ENCODE measurements around the gene ITPRIPL2.

Gene ITPRIPL2

DNA sequence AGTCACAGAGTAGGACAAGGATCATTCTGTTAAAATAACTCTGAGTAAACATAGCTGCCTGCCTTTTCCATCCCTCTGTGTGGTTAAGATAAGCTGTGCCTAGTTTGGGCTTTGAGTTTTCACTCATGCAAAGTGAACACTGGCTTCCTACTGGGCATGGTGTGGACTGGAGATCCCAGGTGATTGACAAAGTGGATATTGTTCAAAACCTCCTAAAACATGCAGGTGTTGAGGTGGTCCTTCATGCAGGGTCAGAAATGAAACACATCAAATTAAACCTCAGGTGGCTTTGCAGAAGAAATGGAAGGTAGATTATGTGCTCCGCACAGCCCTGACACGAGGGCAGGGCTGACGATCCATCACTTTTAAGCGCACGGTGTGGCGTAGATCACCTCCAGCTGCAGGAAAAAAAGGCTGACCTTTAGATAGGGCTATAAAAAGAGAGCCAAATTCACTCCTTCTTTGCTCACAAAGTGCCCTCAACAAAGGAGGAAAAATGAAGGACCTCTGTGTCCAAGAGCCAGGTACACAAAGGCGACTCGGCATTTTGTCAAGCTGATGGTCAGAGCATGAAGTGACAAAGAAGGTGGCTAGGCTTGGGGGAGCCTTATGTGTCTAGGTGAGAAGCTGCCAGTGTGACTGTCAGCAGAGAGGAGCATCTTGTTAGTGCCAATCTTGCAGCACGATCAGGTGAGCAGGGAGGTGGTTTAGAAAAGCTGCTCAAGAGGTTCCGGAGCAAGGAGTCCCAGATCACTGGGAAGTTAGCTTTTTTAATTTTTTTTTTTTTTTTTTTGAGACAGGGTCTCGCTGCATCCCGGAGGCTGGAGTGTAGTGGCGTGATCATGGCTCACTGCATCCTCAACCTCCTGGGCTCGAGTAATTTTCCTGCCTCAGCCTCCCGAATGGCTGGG is 19.9 kb upstream of the ITPRIPL2 start:
- no peak for DNase-seq

DNA sequence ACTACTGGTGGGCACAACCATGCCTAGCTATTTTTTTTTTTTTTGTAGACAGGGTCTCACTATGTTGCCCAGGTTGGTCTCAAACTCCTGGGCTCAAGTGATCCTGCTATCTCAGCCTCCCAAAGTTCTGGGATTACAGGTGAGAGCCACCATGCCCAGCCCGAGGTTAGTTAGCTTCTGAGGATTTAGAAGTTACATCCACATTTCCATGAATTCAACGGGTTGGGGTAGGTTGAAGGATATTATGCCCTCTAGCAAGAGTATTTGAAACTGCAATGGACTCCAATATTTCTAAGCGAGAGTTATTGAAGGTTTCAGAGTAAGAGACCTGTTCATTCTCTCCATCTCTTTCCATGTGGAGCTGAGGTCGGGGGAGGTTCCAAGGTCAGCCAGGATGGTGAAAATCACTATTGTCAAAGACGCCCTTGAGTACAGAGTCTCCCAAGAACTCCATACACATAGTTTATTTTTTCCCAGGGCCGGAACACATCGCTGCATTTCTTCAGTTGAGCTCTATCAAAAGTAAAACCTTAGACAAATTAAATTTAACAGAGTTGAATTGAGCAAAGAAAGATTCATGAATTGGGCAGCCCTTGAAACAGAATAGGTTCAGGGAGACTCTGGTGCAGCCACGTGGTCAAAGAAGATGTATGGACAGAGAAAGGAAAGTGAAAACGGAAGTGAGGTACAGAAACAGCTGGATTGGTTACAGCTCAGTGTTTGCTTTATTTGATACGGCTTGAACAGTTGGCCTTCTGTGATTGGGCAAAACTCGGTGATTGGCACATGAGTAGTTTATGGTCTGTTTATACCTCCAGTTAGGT is 19.0 kb upstream of the ITPRIPL2 start:
- peak; percentile 40 for DNase-seq

DNA sequence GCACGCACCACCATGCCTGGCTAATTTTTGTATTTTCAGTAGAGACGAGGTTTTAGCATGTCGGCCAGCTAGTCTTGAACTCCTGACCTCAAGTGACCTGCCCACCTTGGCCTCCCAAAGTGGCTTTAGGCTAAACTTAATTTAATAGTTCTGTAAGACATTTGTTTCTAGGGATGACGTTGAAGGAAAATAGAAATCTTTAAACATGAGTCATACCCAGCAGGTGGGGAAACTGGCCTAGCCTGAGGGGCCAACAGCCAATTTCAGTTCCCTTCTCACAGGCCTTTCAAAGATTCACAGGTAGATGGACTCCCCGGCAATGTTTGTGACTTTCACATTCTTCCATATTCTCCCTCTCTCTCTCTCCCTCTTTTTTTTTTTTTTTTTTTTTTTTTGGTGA is 18.1 kb upstream of the ITPRIPL2 start:
- no peak for DNase-seq

DNA sequence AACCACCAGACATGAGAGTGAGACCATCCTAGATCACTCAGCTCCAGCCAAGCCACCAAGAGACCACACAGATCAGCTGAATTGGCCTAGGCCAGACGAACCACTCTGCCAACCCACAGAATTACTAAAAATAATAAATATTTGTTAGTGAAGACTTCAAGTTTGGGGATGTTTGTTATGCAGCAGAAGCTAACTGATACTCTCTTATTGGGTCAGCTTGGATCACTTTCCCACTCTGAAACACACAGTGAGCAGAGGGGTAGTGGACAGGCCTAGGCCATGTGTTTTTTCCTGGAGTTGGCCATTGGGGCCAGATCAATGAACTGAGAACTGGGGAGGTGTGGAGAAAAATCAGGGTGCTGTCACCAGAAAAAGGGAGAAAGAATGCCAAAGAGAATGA is 15.6 kb upstream of the ITPRIPL2 start:
- DNase-seq = no peak

DNA sequence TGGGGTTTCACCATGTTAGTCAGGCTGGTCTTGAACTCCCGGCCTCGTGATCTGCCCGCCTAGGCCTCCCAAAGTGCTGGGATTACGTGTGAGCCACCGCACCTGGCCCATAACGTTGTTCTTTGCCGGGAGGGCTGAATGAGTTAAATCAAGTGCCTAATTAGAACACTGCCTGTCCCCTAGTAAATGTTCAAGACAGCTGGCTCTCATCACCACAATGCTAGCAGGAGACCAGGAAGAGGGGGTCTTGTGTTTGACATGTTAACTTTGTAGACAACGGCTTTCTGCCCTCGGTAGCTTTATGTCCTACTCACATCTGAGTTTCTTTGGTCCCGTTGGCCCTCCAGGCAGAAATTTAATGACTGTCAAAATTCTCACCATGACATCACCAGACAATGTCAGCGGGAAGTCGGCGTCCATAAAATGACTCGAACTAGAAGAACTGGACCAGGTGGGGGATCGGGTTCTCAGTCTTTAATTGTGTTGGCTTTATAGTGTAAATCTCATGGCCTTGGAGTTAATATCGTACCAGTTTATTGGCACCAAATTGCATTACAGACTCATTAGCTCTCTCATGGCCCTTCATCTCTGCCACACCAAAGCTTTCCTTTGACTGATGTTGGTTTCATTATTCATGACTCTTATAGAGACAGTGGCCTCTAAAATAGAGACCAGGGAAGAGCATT is 11.4 kb upstream of the ITPRIPL2 start:
- no peak for DNase-seq

DNA sequence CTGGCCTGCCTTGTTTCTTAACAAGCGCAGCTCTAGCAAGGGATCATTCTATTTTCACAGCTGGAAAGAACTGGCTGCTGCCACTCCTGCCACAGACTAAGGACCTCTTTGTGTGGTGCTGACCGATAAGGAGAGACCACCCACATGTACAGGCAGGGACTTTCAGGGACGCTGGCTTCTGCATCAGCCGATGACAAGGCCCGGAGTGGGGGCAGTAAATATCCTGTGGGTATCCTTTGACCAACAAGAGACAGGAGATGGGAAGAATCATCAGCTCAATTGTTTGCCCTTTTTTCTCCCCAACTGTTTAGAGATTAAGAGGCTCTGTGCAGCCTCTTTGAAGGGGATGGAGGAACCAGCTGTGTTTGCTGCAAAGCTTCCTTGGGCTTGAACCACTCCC is 9.2 kb upstream of the ITPRIPL2 start:
- no peak for DNase-seq

DNA sequence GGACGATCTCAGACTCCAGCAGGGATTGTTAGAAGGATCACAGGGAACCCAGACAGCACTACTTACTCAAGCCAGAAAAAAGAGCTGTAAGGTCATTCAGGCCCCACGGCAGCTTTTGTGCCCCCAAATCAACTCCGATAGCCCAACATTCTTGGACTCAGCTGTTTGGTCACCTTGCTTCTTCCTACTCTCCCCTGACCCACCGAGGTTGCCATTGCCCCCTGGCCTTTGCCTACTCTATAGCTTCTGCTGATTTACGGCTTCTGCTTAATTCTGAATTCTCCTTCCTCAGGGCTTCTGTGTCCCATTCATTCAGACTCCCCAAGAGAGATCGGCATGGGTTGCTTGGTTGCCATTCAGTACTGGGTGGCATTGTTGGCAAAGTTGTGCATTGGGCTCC is 8.6 kb upstream of the ITPRIPL2 start:
- DNase-seq = no peak

DNA sequence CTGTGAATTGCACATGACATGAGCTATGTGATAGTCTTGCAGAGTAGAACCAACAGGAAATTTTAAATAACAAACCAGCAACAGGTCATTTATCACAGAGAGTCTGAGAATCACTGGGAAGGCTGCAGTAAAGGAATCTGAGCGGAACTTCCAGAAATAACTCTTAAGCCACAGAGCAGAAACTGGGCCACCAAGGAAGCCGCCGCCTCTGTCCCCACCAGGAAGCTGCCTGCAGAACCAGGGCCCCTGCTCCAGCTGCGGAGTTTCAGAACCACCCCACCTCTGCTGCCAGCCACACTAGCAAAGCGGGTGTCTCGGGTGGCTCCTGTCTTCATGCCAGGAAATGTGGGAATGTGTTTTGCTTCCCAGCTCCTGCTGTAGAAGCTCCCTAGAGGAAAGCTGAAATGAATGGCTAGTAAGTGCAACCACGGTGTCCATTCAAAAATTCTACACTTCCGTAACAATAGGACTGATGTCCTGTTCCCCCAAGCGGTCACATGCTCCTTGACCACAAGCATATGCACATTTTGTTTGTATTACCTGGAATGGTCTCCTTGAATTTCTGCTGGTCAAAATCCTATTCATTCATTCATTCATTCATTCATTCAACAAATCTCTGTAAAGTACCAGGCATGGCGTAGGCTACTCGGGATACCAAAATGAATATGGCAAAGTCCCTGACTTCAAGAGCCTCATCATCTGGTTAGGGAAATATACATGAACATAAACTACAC is 7.7 kb upstream of the ITPRIPL2 start:
- no peak for DNase-seq

DNA sequence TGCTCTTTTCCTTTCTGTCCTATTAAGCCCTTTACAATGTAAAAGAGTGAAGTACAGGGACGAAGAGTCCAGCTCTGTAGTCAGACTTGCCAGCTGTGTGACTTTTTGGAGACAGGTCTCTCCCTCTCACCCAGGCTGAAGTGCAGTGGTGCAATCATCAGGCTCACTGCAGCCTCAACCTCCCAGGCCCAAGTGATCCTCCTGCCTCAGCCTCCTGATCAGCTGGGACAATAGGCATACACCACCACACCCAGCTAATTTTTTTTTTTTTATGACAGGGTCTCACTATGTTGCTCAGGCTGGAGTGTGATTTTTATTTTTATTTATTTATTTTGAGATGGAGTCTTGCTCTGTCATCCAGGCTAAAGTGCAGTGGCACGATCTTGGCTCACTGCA is 7.1 kb upstream of the ITPRIPL2 start:
- DNase-seq = no peak

DNA sequence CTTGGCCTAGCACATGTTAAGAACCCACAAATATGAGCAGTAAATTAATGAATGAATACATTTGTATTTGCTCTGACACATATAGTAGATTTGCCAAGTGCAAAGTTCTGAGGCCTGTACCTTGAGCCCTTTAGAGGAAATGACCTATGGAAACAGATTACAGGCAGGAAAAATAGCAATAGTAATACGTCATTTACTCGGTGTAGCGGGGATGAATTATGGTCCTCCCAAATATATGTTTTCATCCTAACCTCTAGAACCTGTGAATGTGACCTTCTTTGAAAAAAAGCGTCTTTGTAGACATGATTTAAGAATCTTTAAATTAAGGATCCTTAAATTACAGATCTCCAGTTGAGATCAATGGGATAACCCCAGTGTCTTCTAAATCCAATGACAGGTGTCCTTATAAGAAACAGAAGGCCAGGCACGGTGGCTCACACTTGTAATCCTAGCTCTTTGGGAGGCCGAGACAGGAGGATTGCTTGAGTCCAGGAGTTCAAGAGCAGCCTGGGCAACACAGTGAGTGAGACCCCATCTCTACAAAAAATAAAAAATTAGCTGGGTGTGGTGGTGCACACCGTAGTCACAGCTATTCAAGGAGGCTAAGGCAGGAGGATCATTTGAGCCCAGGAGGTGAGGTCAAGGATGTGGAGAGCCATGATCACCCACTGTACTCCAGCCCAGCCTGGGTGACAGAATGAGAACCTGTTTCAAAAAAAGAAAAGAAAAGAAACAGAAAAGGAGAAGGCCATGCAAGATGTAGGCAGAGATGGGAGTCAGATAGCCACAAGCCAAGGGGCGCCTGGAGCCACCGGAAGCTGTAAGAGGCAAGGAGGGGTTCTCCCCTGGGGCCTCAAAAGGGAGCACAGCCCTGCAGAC is 5.1 kb upstream of the ITPRIPL2 start:
- no peak for DNase-seq

DNA sequence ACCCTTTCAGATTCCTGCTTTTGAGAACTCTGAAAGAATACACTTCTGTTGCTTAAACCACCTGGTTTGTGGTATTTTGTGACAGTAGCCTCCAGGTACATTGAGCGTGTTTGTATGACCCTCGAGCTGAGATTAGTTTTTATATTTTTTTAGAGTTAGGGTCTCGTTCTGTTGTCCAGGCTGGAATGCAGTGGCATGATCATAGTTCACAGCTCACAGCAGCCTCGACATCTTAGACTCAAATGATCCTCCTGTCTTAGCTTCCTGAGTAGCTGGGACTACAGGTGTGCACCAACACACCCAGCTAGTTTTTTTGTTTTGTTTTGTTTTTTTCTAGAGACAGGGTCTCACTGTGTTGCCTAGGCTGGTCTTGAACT is 4.5 kb upstream of the ITPRIPL2 start:
- no peak for DNase-seq

DNA sequence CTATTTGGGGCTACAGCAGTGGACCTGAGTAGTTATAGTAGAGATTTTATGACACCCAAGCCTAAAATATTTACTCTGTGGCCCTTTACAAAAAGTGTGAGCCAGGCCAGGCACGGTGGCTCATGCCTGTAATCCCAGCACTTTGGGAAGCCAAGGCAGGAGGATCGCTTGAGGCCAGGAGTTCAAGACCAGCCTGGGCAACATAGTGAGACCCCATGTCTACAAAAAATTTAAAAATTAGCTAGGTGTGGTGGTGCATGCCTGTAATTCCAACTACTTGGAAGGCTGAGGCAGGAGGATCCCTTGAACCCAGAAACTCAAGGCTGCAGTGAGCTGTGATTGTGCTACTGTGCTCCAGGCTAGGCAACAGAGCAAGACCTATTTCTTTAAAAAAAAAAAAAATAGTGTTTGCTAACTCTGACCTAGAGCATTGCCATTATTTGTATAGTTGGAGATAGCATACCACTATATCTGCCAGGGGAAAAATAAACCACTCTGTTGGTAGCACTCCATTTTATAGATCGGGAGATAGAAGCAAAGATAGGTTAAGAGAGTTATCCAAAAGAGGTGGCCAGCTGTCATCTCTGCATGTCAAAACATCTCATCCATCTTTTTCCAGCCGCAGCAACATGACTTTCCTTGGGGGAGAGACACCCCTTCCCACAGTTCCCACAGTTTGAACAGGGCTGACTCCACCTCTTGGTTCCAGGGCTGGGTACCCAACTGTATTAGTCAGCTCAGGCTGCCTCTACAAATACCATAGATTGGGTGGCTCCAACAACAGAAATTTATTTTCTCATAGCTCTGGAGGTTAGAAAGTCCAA is 3.0 kb upstream of the ITPRIPL2 start:
- DNase-seq = no peak

DNA sequence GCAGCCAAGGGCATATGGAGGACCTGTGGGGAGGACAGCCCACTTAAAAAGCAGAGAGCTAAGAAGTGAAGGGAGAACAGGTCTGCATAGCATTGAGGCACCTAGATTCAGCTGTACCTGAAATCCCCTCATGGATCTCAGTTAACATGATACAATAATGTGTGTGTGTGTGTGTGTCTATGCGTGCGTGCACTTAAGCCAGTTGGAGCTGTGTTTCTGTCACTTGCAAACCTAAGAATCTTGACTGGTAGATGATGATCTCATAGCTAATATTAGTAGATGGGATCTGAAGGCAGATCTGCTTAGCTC is 1.7 kb upstream of the ITPRIPL2 start:
- DNase-seq = no peak

DNA sequence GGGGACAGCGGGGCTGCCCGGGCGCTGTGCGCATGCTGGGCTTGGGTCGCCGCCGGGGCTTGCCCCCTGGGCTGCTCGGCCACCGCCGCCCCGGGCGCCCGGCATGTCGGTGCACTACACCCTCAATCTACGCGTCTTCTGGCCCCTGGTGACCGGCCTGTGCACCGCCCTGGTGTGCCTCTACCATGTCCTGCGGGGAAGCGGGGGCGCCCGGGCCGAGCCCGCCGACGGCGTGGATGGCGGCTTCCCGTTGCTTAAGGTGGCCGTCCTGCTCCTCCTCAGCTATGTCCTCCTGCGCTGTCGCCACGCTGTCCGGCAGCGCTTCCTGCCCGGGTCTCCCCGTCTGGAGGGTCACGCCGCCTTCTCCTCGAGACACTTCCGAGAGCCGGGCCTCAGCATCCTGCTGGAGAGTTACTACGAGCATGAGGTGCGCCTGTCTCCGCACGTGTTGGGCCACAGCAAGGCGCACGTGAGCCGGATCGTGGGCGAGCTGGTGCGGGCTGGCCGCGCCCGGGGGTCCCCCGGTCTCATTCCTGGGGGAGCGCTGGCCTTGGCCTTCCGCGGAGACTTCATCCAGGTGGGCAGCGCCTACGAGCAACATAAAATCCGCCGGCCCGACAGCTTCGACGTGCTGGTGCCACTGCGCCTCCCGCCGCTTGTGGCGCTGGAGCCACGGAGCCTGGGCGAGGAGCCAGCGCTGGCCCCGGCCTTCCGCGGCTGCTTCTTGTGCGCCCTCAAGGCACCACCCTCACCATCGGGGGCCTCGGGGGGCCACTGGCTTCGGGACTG is 789 bp downstream of the ITPRIPL2 start:
- peak; percentile 44 for DNase-seq

DNA sequence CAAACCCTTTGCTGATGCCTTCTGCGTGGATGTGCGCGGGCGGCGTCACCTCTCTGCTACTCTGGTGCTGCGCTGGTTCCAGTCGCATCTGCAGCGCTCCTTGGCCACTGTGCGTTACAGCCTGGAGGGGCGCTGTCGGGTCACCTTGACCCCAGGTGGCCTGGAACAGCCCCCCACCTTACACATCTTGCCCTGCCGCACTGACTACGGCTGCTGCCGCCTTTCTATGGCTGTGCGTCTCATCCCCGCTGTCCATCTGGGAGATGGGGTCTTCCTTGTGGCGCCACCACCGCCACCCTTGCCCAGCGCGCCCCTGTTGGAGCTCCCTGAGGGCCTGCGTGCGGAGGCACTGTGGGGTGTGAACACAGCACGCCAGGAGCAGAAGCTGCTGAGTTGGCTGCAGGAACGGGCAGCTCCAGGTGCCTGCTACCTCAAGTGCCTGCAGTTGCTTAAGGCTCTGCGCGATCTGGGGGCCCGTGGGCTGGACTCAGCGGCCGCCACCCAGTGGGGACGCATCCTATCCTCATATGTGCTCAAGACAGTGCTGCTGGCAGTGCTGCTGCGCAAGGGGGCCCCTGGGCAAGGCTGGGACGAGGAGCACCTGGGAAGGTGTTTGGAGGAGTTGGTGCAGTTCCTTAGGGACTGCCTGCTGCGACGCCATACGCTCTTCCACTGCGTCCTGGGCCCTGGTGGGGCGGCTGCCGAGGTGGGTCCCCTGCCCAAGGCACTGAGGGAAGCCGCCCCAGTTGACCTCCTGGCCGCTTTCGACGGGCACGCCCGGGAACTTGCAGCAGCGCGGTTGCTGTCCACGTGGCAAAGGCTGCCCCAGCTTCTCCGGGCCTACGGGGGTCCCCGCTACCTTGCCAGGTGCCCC is 1.6 kb downstream of the ITPRIPL2 start:
- no peak for DNase-seq

DNA sequence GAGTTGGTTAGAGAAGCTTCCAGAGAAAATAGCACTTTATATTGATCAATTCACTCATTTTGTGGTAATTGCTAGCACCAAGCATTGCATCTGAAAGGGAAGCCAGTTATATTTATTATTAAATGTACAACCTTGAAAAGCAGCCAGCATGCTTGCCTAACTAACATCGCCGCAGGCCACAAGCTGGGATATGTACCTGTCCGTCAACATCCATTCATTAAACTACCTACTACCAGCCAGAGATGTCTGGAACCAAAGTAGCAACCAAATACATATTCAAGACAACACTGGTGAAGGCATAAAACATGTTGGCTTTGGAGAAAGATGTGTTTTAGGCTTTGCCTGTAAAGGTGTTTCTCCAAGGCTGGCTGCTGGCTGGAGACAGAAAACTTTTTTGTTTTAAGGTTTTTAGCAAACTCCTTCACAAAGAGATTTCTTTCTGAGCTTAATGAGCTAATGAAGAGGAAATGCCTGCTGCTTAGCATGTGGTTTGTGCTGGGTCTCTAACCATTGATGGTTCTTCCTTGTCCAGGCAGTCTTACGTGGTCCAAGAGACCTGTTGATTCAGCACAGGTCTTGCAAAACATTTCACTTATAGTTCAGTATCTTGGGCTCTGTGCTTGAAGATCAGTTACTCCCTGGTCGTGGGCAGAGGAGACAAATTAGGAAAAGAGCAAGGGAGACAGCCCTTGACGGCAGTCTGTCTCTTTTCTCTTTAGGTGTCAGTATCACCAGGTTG is 3.1 kb downstream of the ITPRIPL2 start:
- DNase-seq = peak; percentile 11

DNA sequence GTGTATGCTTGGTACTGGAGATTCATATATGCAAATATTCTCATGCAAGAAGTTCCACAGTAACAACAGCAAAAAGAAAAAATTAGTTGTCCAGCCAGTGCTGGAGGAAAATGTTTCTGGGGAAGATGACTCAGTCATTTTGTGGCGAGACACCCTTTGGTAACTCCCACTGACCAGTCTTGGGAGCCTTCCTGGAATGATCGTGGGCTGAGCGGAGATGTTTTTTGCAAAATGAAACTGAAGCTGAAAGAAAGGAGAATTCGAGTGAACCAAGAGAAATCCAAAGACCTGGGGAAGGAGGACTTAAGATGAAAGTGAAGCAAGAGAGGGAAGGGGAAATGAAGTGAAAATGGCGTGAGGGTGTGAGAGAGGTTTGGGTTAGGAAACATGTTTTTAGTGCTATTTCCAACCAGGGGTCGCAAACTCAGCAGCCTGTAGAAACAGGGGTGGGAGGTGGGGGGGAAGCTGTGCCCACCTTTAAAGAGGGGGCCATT is 5.2 kb downstream of the ITPRIPL2 start:
- peak; percentile 68 for DNase-seq

DNA sequence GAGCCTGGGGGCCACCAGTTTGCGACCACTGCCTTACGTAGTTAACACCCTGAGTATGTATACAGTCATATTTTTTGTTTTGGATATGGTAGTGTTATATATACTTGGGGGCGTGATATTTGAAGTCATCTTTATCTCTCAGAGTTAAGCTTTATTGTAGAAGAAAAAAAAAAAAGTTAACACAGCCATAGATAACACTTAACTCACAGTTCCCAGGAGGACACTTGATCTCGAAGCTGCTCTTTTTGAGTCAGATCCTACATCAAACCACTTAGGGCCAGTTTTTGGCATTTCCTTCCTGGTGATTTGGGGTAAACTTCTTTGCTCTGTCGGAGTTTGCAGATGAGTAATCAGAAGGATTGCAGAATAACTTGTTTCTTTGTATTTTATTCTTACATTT is 5.8 kb downstream of the ITPRIPL2 start:
- DNase-seq = peak; percentile 76

Measured in activated CD4-positive, alpha-beta T cell treated with anti-CD3 and anti-CD28 coated beads, Interleukin-2, Interleukin-6, amounts not matched to agents 100 ng/mL and 50 ng/mL, durations not matched to agents 16 hours and 8 hours (primary cell).